GM19240 (cell line): ENCODE results near the gene SLC47A2.

Experiments
- DNase-seq: peaks from one replicate; pipeline ENCODE4 v3.0.0; 2011; ENCODE audit warnings: low spot score; ENCODE audit not compliant: insufficient read length

Gene SLC47A2

DNA sequence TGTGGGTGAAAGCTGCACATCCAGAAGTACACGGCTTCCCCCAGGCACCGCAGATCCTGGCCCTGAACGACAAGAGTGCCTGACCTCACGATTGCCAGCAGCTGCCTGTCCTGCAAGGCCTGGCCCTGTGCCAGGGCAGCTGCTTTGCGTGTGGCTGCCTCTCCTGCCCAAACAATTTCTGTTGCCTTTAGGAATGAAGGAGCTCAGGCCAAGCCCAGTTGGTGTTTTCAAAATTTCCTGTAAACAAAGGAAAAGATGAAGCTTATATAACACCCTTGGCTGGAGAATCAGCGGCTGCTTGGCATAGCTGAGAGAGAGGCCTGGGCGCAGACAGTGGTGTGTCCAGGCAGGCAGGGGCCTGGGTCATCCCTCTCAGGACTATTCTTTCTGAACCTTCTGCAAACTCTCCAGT is 11.7 kb upstream of the SLC47A2 start:
- DNase-seq = no peak

DNA sequence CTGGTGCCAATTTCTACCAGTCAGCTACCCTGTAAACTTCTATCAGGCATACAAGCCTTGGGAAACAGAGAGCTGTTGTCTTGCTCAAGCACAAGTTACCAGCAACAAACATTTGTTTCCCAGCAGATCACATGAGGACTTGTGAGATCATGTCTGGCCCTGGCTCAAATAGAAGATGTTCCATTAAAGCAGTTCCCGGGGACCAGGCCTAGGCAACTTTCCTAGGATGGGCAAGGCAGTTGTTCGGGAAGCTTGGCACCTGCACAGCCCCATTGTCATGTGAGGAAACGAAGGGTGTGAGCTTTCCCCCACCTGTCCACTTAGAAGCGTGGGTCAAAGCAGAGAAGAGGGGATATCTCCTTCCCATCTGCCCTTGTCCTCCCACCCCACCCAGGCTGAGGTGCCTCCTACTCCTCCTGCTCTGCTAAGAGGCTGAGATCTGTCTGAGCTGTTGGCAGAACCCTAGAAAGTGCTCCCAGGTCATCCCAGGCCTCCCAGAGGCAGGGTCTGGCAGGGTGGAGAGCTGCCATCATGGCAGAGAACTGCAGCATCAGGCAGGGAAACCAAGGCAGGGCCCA is 11.2 kb upstream of the SLC47A2 start:
- no peak for DNase-seq

DNA sequence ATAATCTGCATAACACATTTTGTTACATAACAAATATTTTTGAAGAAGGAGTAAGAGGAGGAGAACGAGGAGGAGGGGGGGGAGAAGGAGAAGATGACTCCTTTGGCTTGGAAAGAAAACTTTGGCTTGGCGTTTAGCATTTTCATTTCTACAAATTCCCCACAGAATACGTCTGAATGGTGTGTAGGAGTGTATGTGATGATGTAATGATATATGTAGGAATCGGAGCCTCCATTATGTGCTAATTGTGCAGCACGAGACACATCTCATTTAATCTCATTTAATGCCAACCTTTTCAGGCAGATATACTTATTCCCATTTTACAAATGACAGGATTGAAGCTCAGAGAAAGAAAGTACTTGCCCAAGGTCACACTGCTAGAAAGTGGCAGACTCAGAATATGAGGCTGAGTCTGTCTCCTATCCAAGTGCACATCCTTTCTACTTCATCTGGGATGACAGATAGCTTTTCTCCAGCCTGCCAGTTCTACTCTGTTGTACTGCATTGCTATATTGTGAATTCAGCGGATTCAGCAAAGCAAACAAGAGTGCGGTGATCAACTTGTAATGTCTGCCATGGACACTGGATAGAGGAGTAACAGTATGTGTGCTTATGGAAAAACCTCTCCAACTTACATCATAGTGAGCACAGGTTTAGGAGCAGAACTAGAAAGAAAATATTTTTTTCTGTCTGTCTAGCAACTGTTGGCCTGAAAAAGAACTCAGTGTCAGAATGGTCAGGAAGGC is 10.4 kb upstream of the SLC47A2 start:
- no peak for DNase-seq

GRCh38 chr17:19725486-19725885 is 9.1 kb upstream of the SLC47A2 start:
- DNase-seq = no peak

- DNase-seq = no peak
These were observed 8.4 kb upstream of the SLC47A2 start for GRCh38 chr17:19724501-19725420.

DNA sequence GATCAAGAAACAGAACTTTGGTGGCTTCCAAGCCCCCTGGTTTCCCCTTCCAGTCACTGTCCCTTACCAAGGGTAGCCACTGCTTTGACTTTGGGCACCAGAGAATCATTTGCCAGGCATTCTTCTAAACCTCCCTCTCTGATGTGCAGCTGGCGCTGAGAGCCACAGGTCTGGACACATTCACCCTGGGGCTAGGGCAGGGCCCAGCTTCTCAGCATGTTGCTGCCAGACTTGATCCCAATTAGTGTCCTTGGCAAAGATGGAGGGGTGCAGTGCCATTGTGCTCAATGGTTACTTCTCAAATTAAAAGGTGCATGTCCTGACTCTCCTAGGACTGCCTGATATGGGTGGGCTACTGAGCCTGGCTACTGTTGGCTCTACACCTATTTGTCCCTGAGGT is 7.6 kb upstream of the SLC47A2 start:
- DNase-seq = no peak

DNA sequence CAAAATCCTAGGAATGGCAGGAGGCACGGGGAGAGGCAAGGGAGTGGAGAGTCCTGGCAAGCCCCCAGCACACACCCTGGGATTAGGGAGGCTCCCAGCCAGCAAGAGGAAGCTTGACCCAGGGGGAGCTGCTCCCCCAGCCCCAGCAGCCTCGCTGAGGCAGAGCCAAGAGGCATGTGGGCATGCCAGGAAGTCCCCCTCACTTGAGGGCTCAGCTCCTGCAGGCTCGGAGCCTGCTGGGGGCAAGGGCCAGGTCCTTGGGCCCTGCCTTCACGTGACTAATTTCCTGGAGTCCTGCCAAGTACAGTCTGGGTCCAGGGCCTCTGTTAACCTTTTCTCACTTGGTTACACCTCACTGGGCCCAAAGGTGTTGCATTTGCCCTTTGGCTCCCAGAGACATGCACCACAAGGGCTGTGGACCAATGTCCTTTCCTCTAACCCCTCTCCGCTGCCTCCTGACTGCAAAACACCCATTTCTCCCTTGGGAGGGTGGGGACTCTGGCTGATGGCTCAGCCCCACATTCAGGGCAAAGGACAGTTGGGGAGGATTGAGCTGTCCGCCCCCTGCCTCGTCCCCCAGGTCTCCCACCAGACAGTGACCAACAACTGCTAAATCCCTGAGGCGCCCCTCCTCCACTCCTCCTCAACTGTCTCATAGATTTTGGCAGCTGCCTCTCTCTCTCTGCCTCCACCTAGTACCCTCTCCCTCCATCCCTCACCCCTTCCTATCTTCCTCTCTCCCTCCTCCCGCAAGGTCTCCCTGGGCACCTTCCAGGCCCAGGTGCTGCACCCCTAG is 4.4 kb upstream of the SLC47A2 start:
- DNase-seq = no peak

- DNase-seq = no peak
These were observed 3.8 kb upstream of the SLC47A2 start for GRCh38 chr17:19720210-19720475.

DNA sequence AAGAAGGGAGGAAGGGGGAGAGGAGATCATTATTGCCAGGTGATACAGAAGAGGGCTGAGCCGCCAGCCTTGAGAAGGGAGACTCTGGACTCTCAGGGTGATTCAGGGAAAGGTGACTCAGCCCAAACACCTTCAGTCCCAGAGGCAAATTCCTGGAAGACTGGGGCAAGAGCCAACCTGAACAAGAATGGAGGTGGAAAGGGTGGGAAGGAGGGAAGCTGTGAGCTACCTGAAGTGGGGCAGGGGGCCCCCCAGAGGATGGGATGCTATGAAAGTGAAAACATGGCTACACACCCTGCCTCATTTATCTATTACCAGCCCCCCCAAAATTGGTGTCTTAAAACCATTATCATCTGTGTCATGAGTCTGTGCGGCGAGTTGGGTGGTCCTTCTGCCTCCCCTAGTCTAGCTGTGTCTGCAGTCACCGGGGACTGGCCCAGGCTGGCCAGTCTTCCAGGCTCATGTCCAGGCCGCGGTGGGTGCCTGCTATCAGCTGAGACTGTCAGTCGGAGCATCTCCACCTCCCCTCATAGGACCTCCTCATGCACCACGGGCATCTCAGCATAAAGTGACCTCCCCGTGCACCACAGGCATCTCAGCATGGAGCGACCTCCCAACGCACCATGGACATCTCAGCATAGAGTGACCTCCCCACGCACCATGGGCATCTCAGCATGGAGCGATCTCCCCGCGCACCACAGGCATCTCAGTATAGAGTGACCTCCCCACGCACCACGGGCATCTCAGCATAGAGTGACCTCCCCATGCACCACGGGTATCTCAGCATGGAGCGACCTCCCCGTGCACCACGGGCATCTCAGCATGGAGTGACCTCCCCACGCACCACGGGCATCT is 3.2 kb upstream of the SLC47A2 start:
- no peak for DNase-seq

DNA sequence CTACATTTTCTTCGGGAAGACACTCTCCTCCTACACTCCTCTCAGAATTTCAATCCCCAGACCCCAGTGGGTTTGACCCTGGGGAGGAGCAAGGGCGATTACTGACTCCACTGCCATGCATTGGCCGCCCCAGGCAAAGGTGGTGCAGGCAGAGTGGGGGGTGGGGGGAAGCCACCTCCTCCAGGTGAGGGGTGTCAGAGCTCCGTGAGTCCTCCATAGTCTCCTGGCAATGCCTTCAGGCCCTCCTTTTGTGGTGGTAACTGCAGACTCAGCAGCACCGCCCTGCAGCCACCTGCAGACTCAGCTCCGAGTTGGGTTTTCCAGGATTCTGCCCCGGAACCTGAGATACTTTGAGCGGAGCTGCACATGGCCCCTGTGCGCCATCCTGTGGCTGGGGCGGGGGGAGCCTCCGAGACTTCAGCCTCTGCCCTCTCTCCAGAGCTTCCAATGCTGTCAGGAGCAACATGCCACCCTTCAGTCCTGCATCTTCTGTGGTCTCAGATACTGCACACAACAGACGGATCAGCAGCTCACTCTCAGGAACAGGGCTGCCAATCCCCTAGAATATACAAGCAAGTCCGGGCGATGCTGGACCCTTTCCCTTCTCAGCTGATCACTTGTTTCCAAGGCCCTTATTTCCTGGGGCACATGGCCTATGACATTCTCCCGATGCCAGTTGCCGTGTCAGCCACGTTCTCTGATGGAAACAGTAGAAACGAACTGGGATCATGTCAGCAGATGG is 2.4 kb upstream of the SLC47A2 start:
- no peak for DNase-seq

GRCh38 chr17:19718041-19718612 is 1.7 kb upstream of the SLC47A2 start:
- DNase-seq = no peak

DNA sequence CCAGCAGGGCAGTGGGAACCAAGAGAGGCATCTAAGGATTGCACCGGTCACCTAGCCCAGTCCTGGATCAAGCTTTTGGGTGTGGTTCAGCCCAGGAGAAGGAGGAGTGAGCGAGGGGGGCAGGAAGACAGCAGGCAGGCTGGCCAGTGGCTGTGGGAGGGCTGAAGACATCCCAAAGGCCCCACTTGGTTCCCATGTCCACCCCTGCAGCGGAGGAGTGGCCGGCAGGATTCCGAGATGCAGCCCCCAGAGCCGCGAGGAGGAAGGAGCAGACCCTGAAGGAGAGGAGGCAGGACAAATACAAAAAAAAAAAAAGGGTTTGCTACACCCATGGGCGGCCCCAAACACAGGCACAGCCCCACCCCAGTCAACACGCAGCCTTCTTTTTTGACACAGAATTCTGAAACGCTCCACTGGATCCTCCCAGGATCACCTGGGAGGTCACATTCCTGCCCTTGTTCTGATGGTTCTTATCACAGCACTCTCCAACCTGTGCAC is 1.1 kb upstream of the SLC47A2 start:
- DNase-seq = no peak

- no peak for DNase-seq
These were observed 612 bp upstream of the SLC47A2 start for GRCh38 chr17:19717031-19717360.

GRCh38 chr17:19714542-19715411 is 1.6 kb downstream of the SLC47A2 start:
- no peak for DNase-seq

DNA sequence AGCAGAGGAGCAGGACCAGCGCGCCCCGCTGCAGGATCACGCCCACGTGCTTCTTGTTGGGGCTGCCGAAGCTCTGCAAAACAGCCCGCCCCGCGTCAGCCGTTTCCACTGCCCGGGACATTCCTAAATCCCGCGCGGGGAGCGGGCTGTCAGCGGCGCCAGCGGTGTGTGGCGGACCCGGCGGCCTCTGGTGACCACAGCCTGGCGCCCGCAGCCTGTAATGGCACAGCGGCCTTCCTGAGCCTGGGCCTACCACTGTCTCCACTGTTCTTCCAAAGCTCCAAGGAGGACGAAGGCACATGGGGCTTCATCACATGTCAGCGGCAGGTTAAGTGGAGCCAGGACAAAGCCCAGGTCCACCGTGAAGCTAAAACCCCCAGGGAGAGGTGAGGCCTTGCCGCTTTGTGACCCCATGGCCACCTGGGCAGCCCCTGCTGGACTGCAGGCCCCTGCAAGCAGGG is 2.5 kb downstream of the SLC47A2 start:
- DNase-seq = no peak

GRCh38 chr17:19713462-19713861 is 2.9 kb downstream of the SLC47A2 start:
- DNase-seq = no peak

DNA sequence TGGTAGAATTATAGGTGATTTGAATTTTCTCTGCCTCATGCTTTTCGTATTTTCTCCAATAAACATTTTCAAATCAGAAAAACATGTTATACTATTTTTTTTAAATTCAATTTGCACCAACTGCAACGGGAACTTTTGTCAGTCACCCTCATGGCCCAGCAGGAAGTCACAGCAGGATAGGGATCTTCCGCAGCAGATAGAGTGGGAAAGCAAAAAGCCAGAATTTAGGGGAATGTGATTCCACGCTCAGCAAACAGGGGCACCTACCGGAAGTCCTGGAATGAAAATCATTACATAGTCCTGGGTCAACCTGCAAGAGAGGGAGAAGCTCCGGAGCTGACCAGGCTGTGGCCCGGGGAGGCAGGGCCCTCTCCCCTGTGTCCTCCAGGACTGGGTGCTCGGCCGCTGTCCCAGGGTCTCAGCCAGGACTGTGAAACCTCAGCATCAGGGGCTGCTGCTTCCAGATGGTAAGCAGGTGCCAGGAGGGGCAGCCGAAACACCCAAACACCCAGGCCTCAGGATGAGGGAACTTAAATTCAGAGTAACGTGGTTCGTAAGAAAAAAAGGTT is 3.9 kb downstream of the SLC47A2 start:
- no peak for DNase-seq

DNA sequence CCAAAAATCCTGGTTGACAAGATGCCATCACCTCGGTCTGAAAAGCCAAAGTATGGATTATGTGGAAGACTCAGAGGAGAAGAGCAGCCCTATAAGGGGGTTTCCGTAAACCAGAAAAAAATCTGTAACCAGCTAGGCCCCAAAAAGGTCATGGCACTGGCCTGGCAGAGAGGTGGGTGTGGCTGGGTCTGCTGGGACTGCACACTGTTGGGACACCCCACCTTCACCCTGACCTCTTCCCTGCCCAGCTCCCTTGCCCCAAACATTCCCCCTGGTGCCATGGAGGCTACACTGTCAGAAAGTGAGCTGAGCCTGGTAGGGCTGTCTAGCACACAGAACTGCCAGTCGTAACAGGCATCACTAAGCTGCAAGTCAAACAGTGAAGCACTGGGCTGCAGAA is 6.5 kb downstream of the SLC47A2 start:
- DNase-seq = no peak
